HG03565 (cell line): ENCODE measurements around the gene SSX5.
"Not testable (repeated sequence)": the region's sequence is repeated elsewhere in the genome, so short reads cannot be mapped to it uniquely, and the experiment has no call there.

Experiments
- ATAC-seq: cut with Tn5 transposase; IDR thresholded peaks from one replicate; pipeline ENCODE4 v1.9.1; 2021; ENCODE audit warnings: mild to moderate bottlenecking, moderate library complexity; ENCODE audit not compliant: unreplicated experiment

Gene SSX5

GRCh38 chrX:48196745-48197201 is at the start of gene SSX5:
Gene SSX5 (minus strand): TSS chrX:48196795. CDS start chrX:48195358, 1,437 bp downstream.
- ATAC-seq: no peak

DNA sequence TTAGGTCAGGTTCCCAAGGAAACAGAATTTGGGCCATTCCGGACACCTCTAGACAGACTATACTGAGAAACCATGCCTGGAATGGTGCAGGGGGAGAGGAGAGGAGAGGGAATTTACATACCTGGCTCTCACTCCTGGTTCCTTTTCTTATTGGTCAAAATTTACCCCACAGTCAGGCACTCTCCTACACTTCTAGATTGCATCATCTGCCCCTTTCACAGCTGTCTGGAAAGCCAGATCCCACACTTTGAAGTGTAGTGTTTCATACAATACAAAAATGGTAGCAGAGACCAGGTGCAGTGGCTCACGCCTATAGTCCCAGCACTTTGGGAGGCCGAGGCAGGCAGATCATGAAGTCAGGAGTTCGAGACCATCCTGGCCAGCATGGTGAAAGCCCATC is 27.6 kb upstream of the SSX5 start:
- ATAC-seq: not testable (repeated sequence)

GRCh38 chrX:48214341-48214740 is 17.7 kb upstream of the SSX5 start:
- not testable (repeated sequence) for ATAC-seq

GRCh38 chrX:48190024-48190423 is 6.6 kb downstream of the SSX5 start:
- ATAC-seq: not testable (repeated sequence)

DNA sequence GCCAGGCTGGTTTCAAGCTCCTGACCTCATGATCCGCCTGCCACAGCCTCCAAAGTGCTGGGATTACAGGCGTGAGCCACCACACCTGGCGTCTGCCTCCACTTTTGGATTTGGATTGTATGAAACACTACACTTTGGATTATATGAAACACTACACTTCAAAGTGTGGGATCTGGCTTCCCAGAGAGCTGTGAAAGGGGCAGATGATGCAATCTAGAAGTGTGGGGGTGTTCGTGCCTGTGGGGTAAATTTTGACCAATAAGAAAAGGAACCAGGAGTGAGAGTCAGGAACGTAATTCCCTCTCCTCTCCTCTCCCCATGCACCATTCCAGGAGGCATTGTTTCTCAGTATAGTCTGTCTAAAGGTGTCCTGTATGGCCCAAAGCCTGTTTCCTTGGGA is 14.7 kb downstream of the SSX5 start:
- ATAC-seq: not testable (repeated sequence)

DNA sequence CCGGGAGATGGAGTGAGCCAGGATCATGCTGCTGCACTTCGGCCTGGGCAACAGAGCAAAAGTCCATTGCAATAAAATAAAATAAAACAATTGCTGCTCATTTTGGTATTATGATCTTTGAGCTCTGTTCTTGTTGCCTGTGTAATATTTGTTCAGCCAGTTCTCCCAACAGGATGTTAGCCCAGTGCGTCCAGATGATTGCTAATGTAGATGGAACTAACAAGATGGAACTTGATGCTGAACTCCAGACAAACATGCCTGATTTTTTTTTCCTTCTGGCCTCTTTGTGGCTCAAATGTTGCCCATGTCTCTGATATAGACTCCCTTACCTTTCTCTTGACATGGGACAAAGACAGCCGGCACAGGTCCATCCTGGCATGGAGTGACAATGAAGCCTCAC is 15.8 kb downstream of the SSX5 start:
- no peak for ATAC-seq

GRCh38 chrX:48179691-48180090 is 16.9 kb downstream of the SSX5 start:
- no peak for ATAC-seq

GRCh38 chrX:48166322-48166721 is 30.3 kb downstream of the SSX5 start:
- ATAC-seq: not testable (repeated sequence)

DNA sequence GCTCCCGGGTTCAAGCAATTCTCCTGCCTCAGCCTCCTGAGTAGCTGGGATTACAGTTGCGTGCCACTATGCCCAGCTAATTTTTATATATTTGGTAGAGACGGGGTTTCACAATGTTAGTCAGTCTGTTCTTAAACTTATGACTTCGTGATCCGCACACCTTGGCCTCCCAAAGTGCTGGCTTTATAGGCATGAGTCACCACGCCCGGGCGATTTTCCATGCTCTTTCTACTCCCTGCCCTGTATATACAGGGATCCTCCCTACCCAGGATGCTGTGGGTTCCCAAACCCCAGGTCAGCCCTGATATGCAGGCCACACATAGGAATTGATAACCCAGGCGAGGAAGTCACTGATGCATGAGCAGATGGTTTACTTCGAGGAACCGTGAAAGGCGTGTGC is 31.4 kb downstream of the SSX5 start:
- no peak for ATAC-seq

- ATAC-seq: no peak
Measured at GRCh38 chrX:48156014-48156413, 40.6 kb downstream of the SSX5 start.

DNA sequence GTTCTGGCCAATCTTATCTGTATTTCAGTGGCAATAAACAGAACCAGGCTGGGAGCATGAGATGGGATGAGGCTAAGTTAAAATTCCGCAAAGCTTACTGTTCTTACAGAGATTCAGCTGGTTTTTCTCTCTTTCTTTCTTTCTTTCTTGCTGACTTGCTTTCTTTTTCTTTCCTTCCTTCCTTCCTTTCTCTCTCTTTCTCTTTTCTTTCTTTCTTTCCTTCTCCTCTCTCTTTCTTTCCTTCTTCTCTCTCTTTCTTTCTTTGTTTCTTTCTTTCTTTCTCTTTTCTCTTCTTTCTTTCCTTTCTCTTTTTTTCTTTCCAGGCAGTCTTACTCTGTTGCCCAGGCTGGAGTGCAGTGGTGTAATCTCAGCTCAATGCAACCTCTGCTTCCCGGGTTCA is 41.8 kb downstream of the SSX5 start:
- ATAC-seq: no peak

DNA sequence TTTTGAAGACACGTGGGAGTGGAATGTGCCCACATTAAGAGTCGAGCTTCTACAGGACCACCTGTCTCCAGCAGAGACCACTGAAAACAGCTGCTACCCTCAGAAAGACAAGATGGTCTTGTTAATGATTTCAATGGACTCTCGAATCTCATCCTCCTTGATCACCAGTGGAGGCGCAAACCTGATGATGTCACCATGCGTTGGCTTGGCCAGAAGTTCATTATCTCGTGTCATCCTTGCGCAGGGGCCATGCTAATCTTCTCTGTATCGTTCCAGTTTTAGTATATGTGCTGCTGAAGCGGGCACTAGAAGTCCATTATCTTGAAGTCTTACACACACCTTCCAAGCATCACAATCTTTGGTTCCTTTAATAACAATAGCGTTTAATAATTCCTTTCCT is 42.8 kb downstream of the SSX5 start:
- no peak for ATAC-seq

GRCh38 chrX:48142697-48143096 is 53.9 kb downstream of the SSX5 start:
- ATAC-seq: not testable (repeated sequence)

- ATAC-seq: not testable (repeated sequence)
Measured at GRCh38 chrX:48141810-48142508, 54.6 kb downstream of the SSX5 start.

DNA sequence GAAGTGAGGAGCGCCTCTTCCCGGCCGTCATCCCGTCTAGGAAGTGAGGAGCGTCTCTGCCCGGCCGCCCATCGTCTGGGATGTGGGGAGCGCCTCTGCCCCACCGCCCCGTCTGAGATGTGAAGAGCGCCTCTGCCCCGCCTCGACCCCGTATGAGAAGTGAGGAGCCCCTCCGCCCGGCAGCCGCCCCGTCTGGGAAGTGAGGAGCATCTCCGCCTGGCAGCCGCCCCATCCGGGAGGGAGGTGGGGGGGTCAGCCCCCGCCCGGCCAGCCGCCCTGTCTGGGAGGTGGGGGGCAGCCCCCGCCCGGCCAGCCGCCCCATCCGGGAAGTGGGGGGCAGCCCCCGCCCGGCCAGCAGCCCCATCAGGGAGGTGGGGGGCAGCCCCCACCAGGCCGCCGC is 57.5 kb downstream of the SSX5 start:
- not testable (repeated sequence) for ATAC-seq
